GM19438 (cell line): ENCODE measurements around the gene TMEM31.
A peak's percentile ranks its signal among the peaks of the same experiment; 100 is the strongest.

Experiments
- ATAC-seq: cut with Tn5 transposase; IDR thresholded peaks from one replicate; pipeline ENCODE4 v1.9.1; 2021; ENCODE audit warnings: low read depth; ENCODE audit not compliant: unreplicated experiment

The TMEM31 gene, protein sequence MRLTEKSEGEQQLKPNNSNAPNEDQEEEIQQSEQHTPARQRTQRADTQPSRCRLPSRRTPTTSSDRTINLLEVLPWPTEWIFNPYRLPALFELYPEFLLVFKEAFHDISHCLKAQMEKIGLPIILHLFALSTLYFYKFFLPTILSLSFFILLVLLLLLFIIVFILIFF

DNA sequence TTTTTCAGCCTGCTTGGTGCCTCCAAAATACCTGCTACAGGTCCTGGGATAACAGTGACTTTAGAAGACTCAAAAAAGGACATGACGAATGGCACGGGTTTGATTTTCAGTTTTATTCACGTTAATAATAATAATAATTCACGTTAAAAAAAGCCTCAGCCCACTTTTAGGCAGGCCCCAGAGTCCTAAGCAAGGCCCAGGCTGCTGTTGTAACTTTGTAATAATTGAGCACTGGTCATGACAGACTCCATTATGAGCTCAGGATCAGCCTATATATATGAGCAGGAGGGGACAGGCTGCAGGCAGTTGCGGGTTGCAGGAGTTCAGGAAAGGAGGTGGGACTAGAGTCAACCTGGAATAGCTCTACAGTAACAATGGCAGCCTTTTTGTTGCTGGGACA is at the start of gene TMEM31:
Gene TMEM31 (plus strand): TSS at position 301 of the 400 bp plus-strand sequence. CDS start 1,350 bp downstream, outside the sequence.
- ATAC-seq, result no peak

GRCh38 chrX:103663981-103664762 is 46.5 kb upstream of the TMEM31 start:
- no peak for ATAC-seq

GRCh38 chrX:103666202-103667107 is 44.3 kb upstream of the TMEM31 start:
- no peak for ATAC-seq

- ATAC-seq, result no peak
Observed at GRCh38 chrX:103669745-103670144, 41.0 kb upstream of the TMEM31 start.

GRCh38 chrX:103674531-103675454 is 35.9 kb upstream of the TMEM31 start:
- no peak for ATAC-seq

DNA sequence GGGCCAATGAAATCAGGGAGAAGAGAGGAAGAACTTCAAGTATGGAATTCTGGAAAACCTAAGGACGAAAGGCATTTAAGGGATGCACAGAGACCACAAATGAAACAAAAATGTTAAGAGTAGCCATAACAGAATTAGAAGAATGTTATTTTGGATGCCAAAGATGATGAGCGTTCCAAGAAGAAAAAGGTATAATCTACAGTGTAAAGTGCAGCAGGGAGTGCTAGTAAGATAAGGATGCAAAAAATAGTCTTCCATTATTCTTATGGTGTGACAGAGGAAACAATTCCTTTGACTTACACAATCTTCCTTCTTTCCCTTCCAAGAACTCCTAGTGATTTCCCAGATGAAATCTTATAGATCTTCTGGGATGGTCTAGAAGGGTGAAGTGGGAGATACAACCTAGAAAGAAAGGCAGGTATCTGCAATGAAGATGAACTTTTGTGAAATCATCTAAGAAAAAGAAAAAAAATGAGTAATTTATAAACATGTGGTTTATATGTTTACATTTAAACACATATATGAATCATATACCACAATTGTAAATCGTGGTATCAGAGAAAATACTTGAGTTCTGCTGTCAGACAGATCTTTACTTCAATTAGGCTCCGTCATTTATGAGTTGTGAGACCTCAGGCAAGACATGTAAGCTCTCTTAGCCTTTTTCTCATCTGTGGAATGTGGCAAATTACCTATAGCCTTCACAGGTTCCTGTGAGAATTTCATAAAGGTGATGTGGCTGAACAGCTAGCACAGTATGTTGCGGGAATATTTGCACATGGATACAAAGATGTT is 32.3 kb upstream of the TMEM31 start:
- no peak for ATAC-seq

DNA sequence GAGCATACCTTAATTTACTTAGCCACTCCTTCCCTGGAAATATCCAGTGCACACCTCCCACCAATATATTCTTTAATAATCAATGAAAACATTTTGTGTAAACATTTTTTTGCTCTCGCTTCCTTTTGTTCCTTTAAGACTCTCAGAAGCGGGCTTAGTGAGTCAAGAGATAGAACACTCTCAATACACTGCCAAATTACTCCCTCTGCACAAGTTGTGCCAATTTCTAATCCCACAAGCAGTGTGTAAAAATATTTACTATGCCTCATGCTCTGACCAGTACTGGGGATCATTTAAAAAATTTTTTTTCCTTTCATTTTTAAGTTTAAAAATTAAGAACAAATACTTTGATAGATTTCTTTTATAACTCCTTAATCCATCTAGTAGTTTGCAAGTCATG is 29.3 kb upstream of the TMEM31 start:
- no peak for ATAC-seq

GRCh38 chrX:103685396-103685795 is 25.3 kb upstream of the TMEM31 start:
- no peak for ATAC-seq

GRCh38 chrX:103686199-103687072 is 24.3 kb upstream of the TMEM31 start, which contains the start of gene MORF4L2:
Gene MORF4L2, minus strand, starts transcription at chrX:103686699. Its CDS starts 9,672 bp downstream, at chrX:103677027.
- peak; percentile 87 for ATAC-seq

- ATAC-seq, result peak; percentile 60
Observed at GRCh38 chrX:103687073-103687695, 23.5 kb upstream of the TMEM31 start.

DNA sequence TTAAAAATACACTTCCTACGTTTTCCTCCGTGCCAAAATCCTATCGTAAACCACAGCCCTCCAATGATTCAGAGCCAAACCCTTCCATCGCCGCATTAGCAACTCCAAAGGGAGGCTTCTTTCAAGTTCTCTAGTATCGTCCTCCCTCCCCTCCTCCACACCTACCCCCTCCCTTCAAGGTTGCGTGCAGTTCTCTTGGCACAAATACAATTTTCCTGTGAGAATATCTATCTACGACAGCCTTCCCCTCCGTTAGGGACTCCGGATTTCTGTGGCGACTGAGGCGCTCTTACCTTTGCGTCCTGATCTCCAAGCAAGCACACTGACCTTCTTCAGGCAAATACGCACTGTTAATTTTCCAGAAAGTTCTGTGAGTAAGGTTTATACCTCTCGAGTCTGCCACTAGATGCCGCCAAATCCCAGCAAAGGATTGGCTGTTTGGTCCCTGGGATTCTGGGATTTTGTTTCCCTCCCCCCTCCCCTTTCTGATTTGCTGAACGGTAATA is 23.0 kb upstream of the TMEM31 start:
- ATAC-seq, result no peak

- no peak for ATAC-seq
Observed at GRCh38 chrX:103688946-103689345, 21.8 kb upstream of the TMEM31 start.

DNA sequence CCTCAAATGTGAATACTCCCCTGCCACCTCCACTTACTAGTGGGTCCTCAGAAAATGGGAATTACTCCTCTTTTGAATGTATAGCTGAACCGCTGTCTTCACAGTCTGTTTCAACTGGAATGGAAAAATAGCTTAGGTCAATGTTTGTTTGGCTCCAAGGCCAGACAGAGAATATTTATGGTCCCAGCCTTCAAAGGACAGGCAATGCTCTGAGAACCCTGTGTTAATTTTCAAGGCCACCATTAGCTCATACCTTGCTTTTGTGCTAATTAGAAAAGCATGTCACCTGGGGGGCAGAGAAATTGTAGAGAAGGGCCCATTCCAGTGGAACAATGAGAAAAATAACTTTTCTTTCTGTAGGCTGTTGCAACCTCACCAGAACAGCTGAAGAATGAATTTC is 19.6 kb upstream of the TMEM31 start:
- ATAC-seq, result no peak

DNA sequence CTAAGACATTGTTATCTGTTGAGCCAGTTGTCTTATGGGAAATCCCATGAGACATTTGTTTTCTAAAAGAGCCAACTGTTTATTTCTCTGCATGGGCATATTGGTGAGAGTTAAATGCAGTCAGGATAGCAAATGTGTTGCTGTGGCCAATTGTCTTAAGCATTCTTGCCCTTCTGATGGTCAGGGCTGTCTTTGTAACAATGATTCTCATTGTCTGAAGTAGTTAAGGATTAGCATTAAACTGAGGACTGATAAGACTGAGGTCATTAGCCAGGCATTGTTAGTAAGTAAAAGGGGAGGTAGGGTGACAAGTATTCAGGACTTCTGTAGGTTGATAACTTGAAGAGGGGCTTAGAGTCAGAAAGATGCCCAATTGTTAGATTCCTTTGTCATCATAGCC is 13.0 kb upstream of the TMEM31 start:
- ATAC-seq, result no peak

- ATAC-seq, result no peak
Observed at GRCh38 chrX:103699243-103699642, 11.5 kb upstream of the TMEM31 start.

DNA sequence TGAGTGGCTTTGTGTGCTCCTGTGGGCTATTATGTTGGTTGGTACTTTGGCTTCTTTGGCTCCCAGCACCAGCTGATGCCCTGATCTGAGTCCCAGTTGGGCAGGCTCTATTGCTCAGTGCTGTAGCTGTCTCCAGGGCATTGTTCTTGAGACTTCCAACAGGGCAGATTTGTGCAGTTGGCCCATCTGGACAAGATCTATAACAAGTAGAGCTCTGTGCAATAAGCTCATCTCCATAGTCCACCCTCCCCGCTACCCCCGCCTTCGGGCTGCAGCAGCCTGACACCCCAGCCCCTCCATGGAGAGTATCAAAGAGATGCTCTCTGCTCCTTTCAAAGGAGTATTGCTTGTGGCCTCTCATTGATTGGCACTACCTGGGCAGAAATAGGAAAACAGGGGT is 5.8 kb upstream of the TMEM31 start:
- ATAC-seq, result no peak

- no peak for ATAC-seq
Observed at GRCh38 chrX:103716962-103717361, 6.3 kb downstream of the TMEM31 start.

DNA sequence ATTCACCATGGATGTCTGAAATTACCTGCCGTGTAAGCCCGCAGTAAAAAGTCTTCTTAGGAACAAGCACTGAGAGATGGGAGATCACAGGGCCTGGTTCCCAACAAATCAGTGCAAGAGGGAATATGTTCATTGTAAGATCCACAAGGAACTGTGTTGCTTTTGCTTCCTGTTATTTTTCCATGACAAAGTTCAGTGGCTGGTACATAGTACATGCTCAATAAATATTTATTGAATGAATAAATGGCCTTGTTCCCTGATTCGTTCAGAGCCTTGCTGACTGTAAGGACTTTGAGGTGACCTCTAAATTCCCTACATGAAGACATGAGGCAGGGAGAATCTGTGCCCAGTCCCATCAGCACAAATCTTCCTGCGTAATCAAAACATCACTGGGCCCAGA is 7.4 kb downstream of the TMEM31 start:
- no peak for ATAC-seq
